GM04503 (cell line): ENCODE results near the gene PAXX.

Experiments
- DNase-seq: peaks from one replicate; pipeline ENCODE4 v3.0.0-alpha.2; 2012; ENCODE audit warnings: low read depth

PAXX gene

DNA sequence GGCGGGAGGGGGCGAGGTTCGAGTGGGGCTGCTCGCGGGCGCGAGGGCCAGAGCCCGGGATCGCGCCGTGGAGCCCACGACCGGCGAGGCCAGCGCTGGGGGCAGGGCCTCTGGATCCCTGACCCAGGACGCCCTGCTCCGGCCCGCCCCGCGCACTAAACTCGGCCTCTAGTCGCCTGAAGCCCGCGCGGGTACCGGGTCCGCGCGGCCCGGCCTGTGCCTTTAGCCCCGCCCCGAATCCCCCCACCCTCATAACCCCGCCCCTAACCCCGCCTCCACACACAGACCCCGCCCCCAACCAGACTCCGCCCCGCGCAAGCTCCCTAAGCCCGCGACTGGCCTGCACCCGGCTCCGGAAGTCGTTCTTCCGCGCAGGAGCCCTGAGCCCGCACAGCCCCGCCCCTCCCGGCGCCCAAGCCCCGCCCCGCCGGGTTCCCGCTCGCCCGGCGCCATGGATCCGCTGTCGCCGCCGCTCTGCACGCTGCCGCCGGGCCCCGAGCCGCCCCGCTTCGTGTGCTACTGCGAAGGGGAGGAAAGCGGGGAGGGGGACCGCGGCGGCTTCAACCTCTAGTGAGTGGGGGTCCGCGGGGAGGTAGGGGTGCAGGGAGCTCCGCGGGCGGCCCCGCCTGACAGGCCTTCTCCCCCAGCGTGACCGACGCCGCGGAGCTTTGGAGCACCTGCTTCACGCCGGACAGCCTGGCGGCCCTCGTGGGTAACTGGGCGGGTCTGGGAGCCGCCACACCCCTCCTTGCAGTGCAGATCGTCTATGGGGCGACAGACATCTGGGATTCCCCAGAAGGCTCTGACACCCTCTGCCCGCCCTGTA lies at the start of gene PAXX:
Gene PAXX, plus strand, starts transcription at position 430 of the 826 bp plus-strand sequence. Its CDS starts 22 bp downstream, at position 452.
- peak; percentile 23 for DNase-seq

DNA sequence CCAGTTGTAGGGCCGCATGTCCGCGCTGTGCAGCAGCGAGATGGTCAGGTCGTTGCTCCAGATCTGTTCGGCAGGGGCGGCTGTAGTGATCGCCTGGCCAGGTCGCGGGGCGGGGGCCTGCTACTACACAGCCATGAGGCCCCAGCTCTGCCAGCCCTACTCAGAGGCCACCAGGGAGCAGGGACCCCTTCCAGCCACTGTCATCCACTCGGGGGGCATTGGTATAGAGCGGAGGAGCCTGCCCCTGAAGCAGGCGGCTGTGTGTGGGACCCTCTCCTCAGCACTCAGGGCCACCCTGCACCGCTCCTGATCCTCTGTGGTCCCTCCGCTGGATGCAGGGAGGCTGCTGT lies 49.4 kb upstream of the PAXX start:
- no peak for DNase-seq

- no peak for DNase-seq
Measured at GRCh38 chr9:136943291-136944211, 48.7 kb upstream of the PAXX start.

GRCh38 chr9:136944212-136944518 lies 48.1 kb upstream of the PAXX start:
- DNase-seq = no peak

GRCh38 chr9:136944519-136945332 lies 47.5 kb upstream of the PAXX start, which contains the start of the genes C8G and FBXW5:
TSS of gene C8G (plus strand) at chr9:136945243. CDS start at chr9:136945321, 78 bp downstream.
TSS of gene FBXW5 (minus strand) at chr9:136944738. CDS start at chr9:136944083, 655 bp downstream.
- DNase-seq = peak; percentile 42

- DNase-seq = no peak
Measured at GRCh38 chr9:136945333-136946227, 46.6 kb upstream of the PAXX start.

DNA sequence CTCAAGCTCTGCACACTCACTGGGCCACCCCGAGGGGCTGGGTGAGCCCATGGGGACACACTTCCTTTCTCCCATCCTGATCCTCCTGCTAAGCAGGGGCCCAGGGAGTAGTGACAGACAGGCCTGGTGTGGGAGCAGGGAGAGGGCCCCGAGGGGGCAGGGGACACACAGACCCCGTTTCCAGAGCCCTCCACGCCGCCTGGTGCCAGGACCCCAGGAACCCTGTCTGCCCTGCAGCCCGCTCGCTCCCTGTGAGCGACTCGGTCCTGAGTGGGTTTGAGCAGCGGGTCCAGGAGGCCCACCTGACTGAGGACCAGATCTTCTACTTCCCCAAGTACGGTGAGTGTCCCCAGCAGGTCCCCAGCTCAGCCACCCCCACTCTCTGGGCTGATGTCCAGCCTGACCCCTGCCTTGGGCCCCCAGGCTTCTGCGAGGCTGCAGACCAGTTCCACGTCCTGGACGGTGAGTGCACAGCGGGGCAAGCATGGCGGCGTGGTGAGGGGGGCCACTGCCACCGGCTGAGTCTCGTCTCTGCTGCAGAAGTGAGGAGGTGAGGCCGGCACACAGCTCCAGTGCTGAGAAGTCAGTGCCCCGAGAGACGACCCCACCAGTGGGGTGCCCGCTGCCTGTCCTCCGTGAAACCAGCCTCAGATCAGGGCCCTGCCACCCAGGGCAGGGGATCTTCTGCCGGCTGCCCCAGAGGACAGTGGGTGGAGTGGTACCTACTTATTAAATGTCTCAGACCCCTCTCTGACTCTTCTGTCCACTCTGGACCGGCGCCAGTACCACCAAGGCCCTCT lies 45.8 kb upstream of the PAXX start:
- no peak for DNase-seq

DNA sequence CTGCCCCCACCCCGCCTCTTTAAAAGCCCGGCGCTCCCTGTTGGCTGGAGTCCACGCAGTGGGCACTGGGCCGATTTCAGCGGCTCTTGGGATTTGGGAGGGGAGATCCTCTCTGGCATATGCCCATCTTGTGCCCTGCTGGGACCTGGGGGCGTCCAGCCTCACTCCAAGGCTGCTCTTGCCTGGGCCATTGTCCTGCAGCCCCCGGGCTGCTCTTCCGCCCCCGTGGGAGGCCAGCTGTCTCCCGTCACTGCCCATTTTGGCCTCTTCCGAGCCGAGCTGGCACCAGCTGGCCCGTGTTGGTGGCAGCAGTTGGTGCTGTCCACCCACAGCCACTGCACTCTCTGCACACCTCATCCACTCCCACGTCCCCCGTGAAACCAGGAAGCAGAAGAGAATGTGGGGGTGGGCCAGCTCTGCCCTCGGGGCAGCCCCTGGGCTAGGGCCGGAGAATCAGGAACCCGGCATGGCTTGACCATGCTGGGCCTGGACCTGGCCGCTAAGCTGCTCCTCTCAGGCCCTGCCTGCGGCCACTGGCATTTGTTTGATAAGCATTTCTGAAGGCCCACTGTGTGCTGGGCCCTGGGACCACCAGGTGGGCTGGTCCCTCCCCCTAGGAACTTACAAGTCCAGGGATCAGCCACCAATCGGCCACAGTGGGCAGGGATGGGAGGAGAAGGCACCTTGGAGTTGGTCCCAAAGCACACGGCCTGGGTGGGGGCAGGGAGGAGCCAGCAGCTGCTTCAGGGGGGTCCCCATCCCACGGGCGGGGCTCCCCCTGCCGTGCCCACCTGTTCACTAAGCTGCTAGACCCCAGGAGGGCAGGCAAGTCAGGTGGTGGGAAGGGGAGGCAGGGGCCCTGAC lies 45.0 kb upstream of the PAXX start:
- DNase-seq = no peak

DNA sequence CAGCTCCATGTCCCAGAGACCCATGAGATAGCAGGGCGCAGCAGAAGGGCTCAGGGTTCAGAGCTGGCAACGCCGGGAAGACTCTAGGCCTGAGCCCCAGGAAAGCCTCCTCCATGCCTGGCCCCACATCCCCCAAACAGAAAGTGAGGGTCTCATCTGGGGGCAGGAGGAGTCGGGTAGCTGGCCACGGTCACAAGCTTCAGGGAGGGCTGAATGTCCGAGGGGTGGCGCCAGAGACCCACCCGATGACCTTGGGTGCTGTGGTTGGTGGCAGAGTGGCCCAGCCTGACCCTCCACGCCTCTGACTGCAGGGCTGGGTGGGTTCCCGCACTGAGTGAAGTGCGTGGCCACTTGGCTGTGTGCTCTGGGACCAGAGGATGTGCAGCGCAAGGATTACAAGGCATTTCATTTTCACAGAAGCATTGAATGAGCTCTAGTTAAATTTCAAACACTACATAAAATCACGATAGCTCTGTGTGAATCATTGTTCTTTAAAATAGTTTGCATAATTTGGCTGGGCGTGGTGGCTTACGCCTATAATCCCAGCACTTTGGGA lies 44.2 kb upstream of the PAXX start:
- no peak for DNase-seq

GRCh38 chr9:136949239-136949816 lies 42.9 kb upstream of the PAXX start:
- no peak for DNase-seq

GRCh38 chr9:136949817-136950655 lies 42.2 kb upstream of the PAXX start:
- DNase-seq = no peak

- no peak for DNase-seq
Measured at GRCh38 chr9:136950656-136951276, 41.5 kb upstream of the PAXX start.

DNA sequence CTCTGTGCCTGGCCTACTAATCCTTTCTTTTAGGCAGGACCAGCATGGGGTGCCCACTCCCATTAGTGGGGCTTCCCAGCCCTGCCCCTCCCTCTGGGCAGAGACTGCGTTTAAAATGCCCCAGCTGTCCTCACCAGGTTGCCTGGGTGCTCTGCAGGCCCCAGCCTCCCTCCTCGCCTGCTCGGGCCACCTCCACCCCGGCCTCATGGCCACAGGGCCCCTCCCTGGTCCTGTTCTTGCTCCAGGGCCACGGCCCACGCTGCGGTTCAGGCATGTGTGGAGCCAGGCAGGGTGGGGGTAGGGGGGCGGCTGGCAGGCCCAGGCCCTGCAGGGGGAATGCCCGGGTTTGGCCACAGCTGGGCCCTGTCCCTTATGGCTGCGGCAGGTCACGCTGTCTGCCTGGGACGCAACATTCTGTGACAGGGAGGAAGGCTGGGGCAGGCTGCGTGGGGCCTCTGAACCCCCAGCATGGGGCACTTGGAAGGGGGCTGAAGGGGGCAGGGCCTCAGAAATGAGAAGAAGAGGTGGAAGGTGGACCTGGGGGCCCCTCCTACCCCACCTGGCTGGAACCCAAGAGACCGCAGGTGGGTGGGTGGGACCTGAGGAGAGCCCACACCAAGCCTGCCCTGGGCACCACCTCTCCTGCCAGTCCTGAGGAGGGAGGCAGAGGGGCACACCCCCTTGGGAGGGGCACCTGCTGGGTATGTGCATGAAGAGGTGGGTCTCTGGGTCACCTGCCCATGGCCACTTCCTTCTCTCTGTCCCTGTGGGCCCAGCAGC lies 40.5 kb upstream of the PAXX start, which contains the start of gene LCN12:
Gene LCN12, plus strand, starts transcription at position 733 of the 780 bp plus-strand sequence. CDS start 55 bp downstream, outside the sequence.
- no peak for DNase-seq

GRCh38 chr9:136952321-136952850 lies 39.8 kb upstream of the PAXX start:
- no peak for DNase-seq

DNA sequence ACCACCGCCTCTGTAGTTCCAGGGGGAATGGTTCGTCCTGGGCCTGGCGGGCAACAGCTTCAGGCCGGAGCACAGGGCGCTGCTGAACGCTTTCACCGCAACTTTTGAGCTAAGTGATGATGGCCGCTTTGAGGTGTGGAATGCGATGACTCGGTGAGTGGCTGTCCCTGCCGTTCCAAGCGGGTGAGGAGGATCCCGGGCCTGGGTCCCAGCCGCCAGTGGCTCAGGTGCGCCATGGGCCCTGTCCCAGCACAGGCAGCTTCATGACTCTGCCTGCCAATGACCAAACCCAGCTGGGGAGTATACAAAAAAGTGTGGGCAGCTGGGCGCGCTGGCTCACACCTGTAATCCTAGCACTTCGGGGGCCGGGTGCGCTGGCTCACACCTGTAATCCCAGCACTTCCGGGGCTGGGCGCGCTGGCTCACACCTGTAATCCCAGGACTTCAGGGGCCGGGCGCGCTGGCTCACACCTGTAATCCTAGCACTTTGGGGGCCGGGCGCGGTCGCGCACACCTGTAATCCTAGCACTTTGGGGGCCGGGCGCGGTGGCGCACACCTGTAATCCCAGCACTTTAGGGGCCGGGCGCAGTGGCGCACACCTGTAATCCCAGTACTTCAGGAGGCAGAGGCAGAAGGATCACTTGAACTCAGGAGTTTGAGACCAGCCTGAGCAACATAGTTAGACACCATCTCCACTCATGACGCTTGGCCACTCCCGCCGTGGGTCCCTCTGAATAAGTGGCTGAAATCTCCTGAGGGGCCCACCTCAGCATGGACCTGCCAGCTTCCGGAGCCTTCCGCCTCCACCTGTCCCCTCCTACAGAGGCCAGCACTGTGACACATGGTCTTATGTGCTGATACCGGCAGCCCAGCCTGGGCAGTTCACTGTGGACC lies 39.1 kb upstream of the PAXX start:
- no peak for DNase-seq
